ENCODE measurements around the gene APMAP.

APMAP gene

GRCh38 chr20:25007491-25008305 lies 15.1 kb upstream of the APMAP start:
- DNase-seq = no peak
- Histone ChIP-seq H3K4me1 (ENCODE audit: low read length) (no peaks in the 10 kb centered on the region), H3F3A (ENCODE audit: insufficient read depth, low read length) (no peaks in the 10 kb centered on the region), H3K9me3 (replicated peaks; ENCODE audit: insufficient read depth, low read length) (no peaks in the 10 kb centered on the region), H3K36me3 (replicated peaks; ENCODE audit: insufficient read depth, low read length) (no peaks in the 10 kb centered on the region), H3K4me3 (ENCODE audit: low read length) (no peak overlapping the region), H3K4me2 (ENCODE audit: low read depth, low read length) (no peak overlapping the region), H3K27ac (ENCODE audit: low read length) (no peak overlapping the region), H4K20me1 (ENCODE audit: insufficient read depth, low read length) (no peaks in the 10 kb centered on the region), H3K27me3 (replicated peaks; ENCODE audit: insufficient read depth, low read length) (no peaks in the 10 kb centered on the region), H2AFZ (ENCODE audit: low read length) (no peak overlapping the region), H3K9me2 (replicated peaks; ENCODE audit: insufficient read depth, low read length) (no peaks in the 10 kb centered on the region), H3K9ac (ENCODE audit: low read length) (no peak overlapping the region), H3K79me2 (ENCODE audit: low read length) (no peaks in the 10 kb centered on the region)
- TF ChIP-seq EZH2phosphoT487 (IDR thresholded peaks at IDR 0.05; ENCODE audit: low read length) = no peak

DNA sequence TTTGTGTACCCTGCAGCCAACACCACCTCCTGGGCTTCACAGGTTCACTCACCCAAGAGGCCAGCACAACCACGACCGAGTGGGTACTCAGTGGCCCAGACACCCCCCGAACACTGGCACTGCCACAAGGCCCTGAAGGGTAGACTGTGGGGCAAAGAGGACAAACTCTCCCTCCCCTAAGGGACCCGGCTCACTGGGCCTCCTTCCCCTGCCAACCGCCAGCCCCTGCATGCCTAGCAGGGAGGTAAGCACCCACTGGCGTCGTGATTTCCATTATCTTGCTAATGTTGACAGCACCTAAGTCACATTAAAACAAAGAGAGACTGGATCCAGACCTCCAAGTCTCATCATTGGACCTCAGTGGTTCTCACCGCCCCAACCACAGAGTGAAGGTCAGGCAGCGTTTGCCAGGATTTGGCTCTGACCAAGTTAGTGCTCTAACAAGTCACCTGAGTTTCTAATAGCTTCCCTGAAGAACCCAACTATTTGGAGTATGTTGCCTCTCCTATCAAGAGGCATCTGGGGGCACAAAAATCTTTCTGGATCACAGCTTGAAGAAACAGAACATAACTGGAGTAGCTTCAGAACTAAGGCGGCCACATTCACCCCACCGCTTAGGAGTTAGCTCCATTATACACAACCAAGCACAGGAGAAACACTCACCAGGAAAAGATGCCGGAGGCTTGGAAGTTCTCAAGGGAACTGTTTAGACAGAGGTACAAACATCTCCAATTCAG lies 14.0 kb upstream of the APMAP start:
- Histone ChIP-seq H3K36me3 (replicated peaks; ENCODE audit: insufficient read depth, low read length) (no peaks in the 10 kb centered on the region), H3K27me3 (replicated peaks; ENCODE audit: insufficient read depth, low read length) (no peaks in the 10 kb centered on the region), H3K4me3 (ENCODE audit: low read length) (no peak overlapping the region), H3K4me1 (ENCODE audit: low read length) (no peaks in the 10 kb centered on the region), H3K9ac (ENCODE audit: low read length) (no peak overlapping the region), H3K79me2 (ENCODE audit: low read length) (no peaks in the 10 kb centered on the region), H3K9me2 (replicated peaks; ENCODE audit: insufficient read depth, low read length) (no peaks in the 10 kb centered on the region), H2AFZ (ENCODE audit: low read length) (no peak overlapping the region), H4K20me1 (ENCODE audit: insufficient read depth, low read length) (no peaks in the 10 kb centered on the region), H3K9me3 (replicated peaks; ENCODE audit: insufficient read depth, low read length) (no peaks in the 10 kb centered on the region), H3K27ac (ENCODE audit: low read length) (no peak overlapping the region), H3K4me2 (ENCODE audit: low read depth, low read length) (no peak overlapping the region), H3F3A (ENCODE audit: insufficient read depth, low read length) (no peaks in the 10 kb centered on the region)
- TF ChIP-seq CTCF (IDR thresholded peaks at IDR 0.05; ENCODE audit: low read length) = no peak
- no peak for TF ChIP-seq EZH2 (optimal IDR thresholded peaks at IDR 0.05; ENCODE audit: low read depth, low read length)
- DNase-seq = no peak

- no peaks in the 10 kb centered on the region for H3K27me3 ChIP-seq (replicated peaks; ENCODE audit: insufficient read depth, low read length)
- DNase-seq = no peak
Observed at GRCh38 chr20:25005661-25006060, 13.1 kb upstream of the APMAP start.

More at GRCh38 chr20:25005661-25006060, 13.1 kb upstream of the APMAP start:
- Histone ChIP-seq H3K36me3 (replicated peaks; ENCODE audit: insufficient read depth, low read length) (no peaks in the 10 kb centered on the region), H3K27ac (ENCODE audit: low read length) (no peak overlapping the region), H3K79me2 (ENCODE audit: low read length) (no peaks in the 10 kb centered on the region), H3K4me3 (ENCODE audit: low read length) (no peak overlapping the region), H2AFZ (ENCODE audit: low read length) (no peak overlapping the region), H3K4me1 (ENCODE audit: low read length) (no peaks in the 10 kb centered on the region), H3K9ac (ENCODE audit: low read length) (no peak overlapping the region), H3K9me3 (replicated peaks; ENCODE audit: insufficient read depth, low read length) (no peaks in the 10 kb centered on the region), H4K20me1 (ENCODE audit: insufficient read depth, low read length) (no peaks in the 10 kb centered on the region), H3K9me2 (replicated peaks; ENCODE audit: insufficient read depth, low read length) (no peaks in the 10 kb centered on the region), H3F3A (ENCODE audit: insufficient read depth, low read length) (no peaks in the 10 kb centered on the region), H3K4me2 (ENCODE audit: low read depth, low read length) (no peak overlapping the region)
- TF ChIP-seq EZH2phosphoT487 (IDR thresholded peaks at IDR 0.05; ENCODE audit: low read length) (no peak), CTCF (IDR thresholded peaks at IDR 0.05; ENCODE audit: low read length) (no peak), EZH2 (optimal IDR thresholded peaks at IDR 0.05; ENCODE audit: low read depth, low read length) (no peak)
